Nephron progenitor cell (in vitro differentiated cells): ENCODE results near the gene HS2ST1.
"Not testable (repeated sequence)": the region's sequence is repeated elsewhere in the genome, so short reads cannot be mapped to it uniquely, and the experiment has no call there.

ENCODE experiments used
- DNase-seq: peaks from one replicate; pipeline ENCODE4 v3.0.0; 2021
- H3K27ac Mint-ChIP-seq: 2 replicates; pipeline ENCODE4 v1.8.0; 2021; ENCODE audit warnings: mild to moderate bottlenecking, moderate library complexity, mixed read lengths
- H3K27me3 Mint-ChIP-seq: 2 replicates; pipeline ENCODE4 v1.8.0; 2021; ENCODE audit warnings: mild to moderate bottlenecking, low read depth, mixed read lengths; ENCODE audit not compliant: poor library complexity
- H3K36me3 Mint-ChIP-seq: 2 replicates; pipeline ENCODE4 v1.8.0; 2021; ENCODE audit warnings: low read depth, mixed read lengths
- H3K4me1 Mint-ChIP-seq: 2 replicates; pipeline ENCODE4 v1.8.0; 2021; ENCODE audit warnings: mixed read lengths
- H3K4me3 Mint-ChIP-seq: 2 replicates; pipeline ENCODE4 v1.8.0; 2021; ENCODE audit warnings: mild to moderate bottlenecking, moderate library complexity, mixed read lengths
- H3K9me3 Mint-ChIP-seq: 2 replicates; pipeline ENCODE4 v1.8.0; 2021; ENCODE audit warnings: mild to moderate bottlenecking, moderate library complexity, mixed read lengths
- TF ChIP-seq, protein P1 (sequence below): fragments of 200-600 bp; sonication (generic); IDR thresholded peaks from 2 replicates; pipeline ENCODE4 v1.5.0; 2021; ENCODE audit warnings: antibody characterized with exemption

Gene HS2ST1

GRCh38 chr1:87058343-87058649 lies 143.9 kb downstream of the HS2ST1 start:
- no peaks in the 10 kb centered on the region for H3K4me1 Mint-ChIP-seq
- no peaks in the 10 kb centered on the region for H3K27me3 Mint-ChIP-seq
- DNase-seq: no peak
- no peak overlapping the region for H3K4me3 Mint-ChIP-seq
- TF ChIP-seq, protein P1, sequence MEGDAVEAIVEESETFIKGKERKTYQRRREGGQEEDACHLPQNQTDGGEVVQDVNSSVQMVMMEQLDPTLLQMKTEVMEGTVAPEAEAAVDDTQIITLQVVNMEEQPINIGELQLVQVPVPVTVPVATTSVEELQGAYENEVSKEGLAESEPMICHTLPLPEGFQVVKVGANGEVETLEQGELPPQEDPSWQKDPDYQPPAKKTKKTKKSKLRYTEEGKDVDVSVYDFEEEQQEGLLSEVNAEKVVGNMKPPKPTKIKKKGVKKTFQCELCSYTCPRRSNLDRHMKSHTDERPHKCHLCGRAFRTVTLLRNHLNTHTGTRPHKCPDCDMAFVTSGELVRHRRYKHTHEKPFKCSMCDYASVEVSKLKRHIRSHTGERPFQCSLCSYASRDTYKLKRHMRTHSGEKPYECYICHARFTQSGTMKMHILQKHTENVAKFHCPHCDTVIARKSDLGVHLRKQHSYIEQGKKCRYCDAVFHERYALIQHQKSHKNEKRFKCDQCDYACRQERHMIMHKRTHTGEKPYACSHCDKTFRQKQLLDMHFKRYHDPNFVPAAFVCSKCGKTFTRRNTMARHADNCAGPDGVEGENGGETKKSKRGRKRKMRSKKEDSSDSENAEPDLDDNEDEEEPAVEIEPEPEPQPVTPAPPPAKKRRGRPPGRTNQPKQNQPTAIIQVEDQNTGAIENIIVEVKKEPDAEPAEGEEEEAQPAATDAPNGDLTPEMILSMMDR: no peak
- peaks cover 23% of the 10 kb centered on the region for H3K36me3 Mint-ChIP-seq
- H3K27ac Mint-ChIP-seq: no peak overlapping the region
- peaks cover 19% of the 10 kb centered on the region for H3K9me3 Mint-ChIP-seq

GRCh38 chr1:87061742-87062156 lies 147.3 kb downstream of the HS2ST1 start:
- H3K27ac Mint-ChIP-seq: no peak overlapping the region
- no peak for DNase-seq
- H3K36me3 Mint-ChIP-seq: peaks cover 42% of the 10 kb centered on the region
- H3K27me3 Mint-ChIP-seq: no peaks in the 10 kb centered on the region
- H3K9me3 Mint-ChIP-seq: peaks cover 29% of the 10 kb centered on the region
- TF ChIP-seq, protein P1: no peak
- no peaks in the 10 kb centered on the region for H3K4me1 Mint-ChIP-seq
- H3K4me3 Mint-ChIP-seq: no peak overlapping the region

- H3K27ac Mint-ChIP-seq: no peak overlapping the region
Observed at GRCh38 chr1:87062687-87063086, 148.3 kb downstream of the HS2ST1 start.

DNA sequence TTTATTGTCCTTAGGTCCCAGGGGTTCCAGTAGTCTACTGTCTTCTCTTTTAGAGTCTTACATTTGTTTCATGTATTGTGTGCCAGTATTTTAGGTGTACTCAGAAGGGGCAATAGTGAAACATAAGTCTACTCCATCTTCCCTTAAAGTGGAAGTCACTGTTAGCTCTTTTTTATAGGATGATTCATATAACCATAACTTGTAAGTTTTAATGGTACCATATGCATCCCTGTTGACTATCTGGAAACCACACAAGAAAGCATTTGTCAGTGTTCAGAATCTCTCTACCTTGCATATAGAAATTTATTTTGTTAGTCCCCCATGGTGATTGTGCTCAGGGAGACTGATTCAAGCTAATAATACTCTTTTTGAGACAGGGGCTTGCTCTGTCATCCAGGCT lies 149.9 kb downstream of the HS2ST1 start:
- Mint-ChIP-seq H3K9me3 (peaks cover 48% of the 10 kb centered on the region), H3K36me3 (peaks cover 54% of the 10 kb centered on the region), H3K4me1 (no peaks in the 10 kb centered on the region)

More at GRCh38 chr1:87062687-87063086, 148.3 kb downstream of the HS2ST1 start:
- TF ChIP-seq, protein P1: no peak
- H3K4me3 Mint-ChIP-seq: no peak overlapping the region
- H3K27me3 Mint-ChIP-seq: no peaks in the 10 kb centered on the region
- DNase-seq: no peak
- H3K4me1 Mint-ChIP-seq: no peaks in the 10 kb centered on the region
- H3K9me3 Mint-ChIP-seq: peaks cover 39% of the 10 kb centered on the region
- peaks cover 50% of the 10 kb centered on the region for H3K36me3 Mint-ChIP-seq

DNA sequence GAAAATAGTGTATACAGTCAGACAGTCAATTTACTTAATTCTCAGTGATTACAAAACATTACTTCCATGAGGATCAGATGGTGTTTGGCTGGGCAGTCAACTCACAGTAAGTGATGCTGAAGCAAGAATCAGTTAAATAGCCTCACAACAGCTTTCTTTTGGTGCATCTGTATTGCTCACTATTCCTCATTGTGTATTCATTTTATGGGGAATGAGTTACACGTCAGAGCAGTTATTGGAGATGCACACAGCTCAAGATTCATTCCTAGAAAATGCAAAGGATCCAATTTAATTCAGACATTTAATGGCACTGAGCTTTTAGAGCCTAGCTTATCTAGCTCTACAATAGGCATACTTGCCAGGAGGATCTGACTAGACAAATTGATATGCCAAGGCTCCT lies 150.6 kb downstream of the HS2ST1 start:
- Mint-ChIP-seq H3K4me3 (no peak overlapping the region), H3K9me3 (peaks cover 48% of the 10 kb centered on the region), H3K27me3 (no peaks in the 10 kb centered on the region), H3K36me3 (peaks cover 54% of the 10 kb centered on the region), H3K27ac (no peak overlapping the region), H3K4me1 (no peaks in the 10 kb centered on the region)
- TF ChIP-seq, protein P1: no peak
- DNase-seq: no peak

More for the DNA sequence above, 149.9 kb downstream of the HS2ST1 start:
- no peaks in the 10 kb centered on the region for H3K27me3 Mint-ChIP-seq
- DNase-seq: no peak
- TF ChIP-seq, protein P1: no peak
- H3K4me3 Mint-ChIP-seq: no peak overlapping the region
- H3K27ac Mint-ChIP-seq: no peak overlapping the region

- H3K27me3 Mint-ChIP-seq, H3K27ac Mint-ChIP-seq, DNase-seq, H3K4me3 Mint-ChIP-seq, H3K4me1 Mint-ChIP-seq: not testable (repeated sequence)
- Mint-ChIP-seq H3K36me3 (peaks cover 53% of the 10 kb centered on the region), H3K9me3 (peaks cover 48% of the 10 kb centered on the region)
Observed at GRCh38 chr1:87066708-87067107, 152.3 kb downstream of the HS2ST1 start.
